ENCODE data around the gene NIPAL3.

DNA sequence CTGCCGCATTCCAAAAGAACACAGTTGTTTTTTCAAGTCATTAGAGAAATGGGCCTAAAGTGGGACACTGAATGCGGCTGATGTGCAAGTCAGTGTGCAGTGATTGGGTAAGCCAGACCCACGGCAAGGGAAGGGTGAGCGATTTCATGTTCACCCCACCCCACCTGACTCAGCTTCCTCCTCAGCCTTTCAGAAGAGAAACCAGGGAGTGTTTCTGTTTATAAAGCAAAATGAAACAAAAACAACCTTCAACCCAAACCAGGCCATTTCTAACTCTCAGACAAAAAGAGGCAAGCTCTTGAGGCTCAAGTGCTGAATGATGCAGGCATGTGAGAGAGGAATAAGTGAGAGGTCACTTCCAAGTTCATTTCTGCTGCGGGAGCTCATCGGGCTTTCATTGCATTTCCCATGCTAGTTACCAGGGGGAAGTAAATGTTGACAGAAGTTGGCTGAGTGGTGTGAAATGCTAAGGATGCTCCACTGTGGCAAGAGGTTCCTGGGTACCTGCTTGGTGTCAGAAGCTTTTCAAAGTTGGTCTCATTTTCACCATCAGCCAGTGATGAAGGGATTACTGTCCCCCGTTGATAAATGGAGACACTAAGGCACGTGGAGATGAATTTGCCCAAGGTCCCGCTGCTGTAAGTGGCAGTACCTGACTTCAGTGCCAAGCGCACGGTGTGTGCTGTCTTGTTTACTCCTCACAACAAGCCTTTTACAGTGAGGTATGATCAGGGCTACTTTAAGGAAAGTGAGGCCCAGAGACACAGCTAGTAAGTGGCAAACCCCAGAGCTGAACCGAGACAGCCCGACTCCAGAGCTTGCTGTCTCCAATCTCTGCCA, 31.1 kb upstream of the NIPAL3 start:
- TF ChIP-seq GLIS3 (CRISPR knock-in tag; IDR thresholded peaks at IDR 0.05) (no peak), ESRRG (CRISPR knock-in tag; IDR thresholded peaks at IDR 0.05) (no peak)
